Tracheal epithelial cell (primary cell): Measurements from ENCODE around the gene CD99L2. TPM values are rescaled to one million over a fixed set of nuclear protein-coding genes. Genes with fewer than 3 reads are reported as not detected.

ENCODE experiments used
- total RNA-seq: library from RNA; depleted of rRNA; stranded (reverse); fragments of >200 nt; gene quantifications from 2 replicates; pipeline ENCODE4 v1.2.1, GENCODE V29; 2014

The CD99L2 gene, protein sequence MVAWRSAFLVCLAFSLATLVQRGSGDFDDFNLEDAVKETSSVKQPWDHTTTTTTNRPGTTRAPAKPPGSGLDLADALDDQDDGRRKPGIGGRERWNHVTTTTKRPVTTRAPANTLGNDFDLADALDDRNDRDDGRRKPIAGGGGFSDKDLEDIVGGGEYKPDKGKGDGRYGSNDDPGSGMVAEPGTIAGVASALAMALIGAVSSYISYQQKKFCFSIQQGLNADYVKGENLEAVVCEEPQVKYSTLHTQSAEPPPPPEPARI
- 8.7 and 18.1 TPM in 2 replicates for total RNA-seq

DNA sequence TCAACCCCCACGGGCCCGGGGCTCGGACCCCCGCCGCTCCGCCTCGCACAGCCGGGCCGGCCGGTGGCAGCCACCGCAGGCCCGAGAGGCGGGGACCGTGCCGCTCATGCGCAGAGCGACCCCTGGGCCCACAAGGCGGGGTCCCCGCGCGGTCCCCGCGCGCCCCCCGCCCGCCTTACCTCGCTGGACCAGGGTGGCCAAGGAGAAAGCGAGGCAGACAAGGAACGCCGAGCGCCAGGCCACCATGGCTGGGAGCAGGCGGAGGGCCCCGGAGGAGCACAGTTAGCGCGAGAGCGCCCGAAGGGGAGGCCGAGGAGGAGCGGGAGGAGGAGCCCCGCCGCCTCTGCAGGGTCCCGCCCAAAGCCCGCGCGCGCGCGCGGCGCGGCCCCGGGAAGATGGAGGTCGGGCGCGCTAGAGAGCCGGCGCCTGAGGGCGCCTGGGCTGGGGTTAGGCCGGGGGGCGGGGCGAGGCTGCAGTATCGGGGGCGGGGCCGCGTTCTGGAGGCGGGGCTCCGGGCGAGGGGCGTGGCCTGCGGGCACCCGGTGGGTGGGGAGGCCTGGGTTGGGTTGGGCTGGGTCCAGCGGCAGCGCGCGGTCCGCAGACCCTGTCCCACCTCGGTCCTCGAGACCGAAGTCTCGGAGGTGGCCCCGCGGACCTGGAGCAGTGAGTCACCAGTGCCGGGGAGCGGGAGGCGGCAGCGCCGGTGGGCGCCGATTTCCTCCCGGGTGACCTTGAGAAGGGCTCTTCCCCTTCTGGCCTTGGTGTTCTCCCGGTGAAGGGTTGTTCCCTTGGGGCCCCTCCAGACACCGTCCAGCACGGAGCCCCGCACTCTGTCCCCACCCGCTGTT, at the start of gene CD99L2:
Gene CD99L2, minus strand, starts transcription at position 326 of the 848 bp plus-strand sequence. Its CDS starts 80 bp downstream, at position 246.

Other genes with a start within 250 kb of the CD99L2 start
- gene MTMR1, start 205.3 kb downstream of the CD99L2 start, total RNA-seq = 21.9 and 24.5 TPM in 2 replicates
- gene HMGB3, start 84.7 kb upstream of the CD99L2 start, total RNA-seq = 24.6 and 54.6 TPM in 2 replicates